ENCODE data around the gene SNX30.

DNA sequence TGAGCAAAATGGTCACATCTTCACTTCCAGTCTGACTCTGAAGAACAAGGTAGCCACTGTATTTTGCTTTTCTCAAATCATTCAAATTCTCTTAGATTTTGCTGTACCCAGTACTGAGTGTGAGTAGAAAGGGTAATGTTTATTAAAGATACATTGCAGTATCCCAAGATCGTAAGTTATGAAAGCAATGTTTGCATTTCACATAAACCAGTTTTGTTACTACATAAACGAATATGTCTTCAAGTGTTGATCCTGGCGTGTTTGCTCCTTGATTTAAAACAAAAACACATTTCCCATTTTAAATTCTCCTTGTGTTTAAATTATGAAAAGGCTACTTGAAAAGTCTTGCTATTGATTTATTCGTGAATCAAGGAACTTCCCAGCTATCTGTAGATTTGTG is 22.0 kb downstream of the SNX30 start:
- TF ChIP-seq, protein P1, sequence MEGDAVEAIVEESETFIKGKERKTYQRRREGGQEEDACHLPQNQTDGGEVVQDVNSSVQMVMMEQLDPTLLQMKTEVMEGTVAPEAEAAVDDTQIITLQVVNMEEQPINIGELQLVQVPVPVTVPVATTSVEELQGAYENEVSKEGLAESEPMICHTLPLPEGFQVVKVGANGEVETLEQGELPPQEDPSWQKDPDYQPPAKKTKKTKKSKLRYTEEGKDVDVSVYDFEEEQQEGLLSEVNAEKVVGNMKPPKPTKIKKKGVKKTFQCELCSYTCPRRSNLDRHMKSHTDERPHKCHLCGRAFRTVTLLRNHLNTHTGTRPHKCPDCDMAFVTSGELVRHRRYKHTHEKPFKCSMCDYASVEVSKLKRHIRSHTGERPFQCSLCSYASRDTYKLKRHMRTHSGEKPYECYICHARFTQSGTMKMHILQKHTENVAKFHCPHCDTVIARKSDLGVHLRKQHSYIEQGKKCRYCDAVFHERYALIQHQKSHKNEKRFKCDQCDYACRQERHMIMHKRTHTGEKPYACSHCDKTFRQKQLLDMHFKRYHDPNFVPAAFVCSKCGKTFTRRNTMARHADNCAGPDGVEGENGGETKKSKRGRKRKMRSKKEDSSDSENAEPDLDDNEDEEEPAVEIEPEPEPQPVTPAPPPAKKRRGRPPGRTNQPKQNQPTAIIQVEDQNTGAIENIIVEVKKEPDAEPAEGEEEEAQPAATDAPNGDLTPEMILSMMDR (conservative IDR thresholded peaks at IDR 0.05), result no peak
- no peak for TF ChIP-seq ZFX (IDR thresholded peaks at IDR 0.05)

Data from C4-2B (cell line).